Measurements from ENCODE around the gene DYSF.

DNA sequence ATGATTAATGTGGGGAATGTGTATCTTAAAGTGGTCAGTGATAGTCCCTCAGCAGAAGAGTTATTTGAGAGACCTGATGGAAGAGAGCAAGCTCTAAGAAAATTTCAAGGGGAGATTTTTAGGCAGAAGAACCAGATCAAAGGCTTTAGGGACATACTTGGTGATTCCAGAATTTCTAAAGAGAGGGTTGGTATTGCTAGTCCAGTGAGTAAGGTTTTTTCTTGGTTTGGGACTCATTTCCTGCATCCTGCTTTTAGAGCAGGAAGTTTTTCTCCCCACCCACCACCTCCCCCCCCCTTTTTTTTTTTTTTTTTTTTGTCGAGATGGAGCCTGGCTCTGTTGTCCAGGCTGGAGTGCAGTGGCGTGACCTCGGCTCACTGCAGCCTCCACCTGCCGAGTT lies 42.7 kb upstream of the DYSF start:
- TF ChIP-seq, protein P1, sequence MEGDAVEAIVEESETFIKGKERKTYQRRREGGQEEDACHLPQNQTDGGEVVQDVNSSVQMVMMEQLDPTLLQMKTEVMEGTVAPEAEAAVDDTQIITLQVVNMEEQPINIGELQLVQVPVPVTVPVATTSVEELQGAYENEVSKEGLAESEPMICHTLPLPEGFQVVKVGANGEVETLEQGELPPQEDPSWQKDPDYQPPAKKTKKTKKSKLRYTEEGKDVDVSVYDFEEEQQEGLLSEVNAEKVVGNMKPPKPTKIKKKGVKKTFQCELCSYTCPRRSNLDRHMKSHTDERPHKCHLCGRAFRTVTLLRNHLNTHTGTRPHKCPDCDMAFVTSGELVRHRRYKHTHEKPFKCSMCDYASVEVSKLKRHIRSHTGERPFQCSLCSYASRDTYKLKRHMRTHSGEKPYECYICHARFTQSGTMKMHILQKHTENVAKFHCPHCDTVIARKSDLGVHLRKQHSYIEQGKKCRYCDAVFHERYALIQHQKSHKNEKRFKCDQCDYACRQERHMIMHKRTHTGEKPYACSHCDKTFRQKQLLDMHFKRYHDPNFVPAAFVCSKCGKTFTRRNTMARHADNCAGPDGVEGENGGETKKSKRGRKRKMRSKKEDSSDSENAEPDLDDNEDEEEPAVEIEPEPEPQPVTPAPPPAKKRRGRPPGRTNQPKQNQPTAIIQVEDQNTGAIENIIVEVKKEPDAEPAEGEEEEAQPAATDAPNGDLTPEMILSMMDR (conservative IDR thresholded peaks at IDR 0.05) = no peak
- TF ChIP-seq ZFX (IDR thresholded peaks at IDR 0.05) = no peak

Measured in C4-2B (cell line).